Calu3 (cell line): ENCODE data around the gene TANC1. TPM values are rescaled to one million over a fixed set of nuclear protein-coding genes. Genes with fewer than 3 reads are reported as not detected.

ENCODE experiments used
- BruUV-seq: library from RNA; stranded (reverse); fragments of 400-500 nt; replicated peaks from 2 replicates; lab custom pipeline; 2021; lab: Mats Ljungman, UMichigan
- CTCF ChIA-PET: fragments of 300-600 bp; sonication (Branson Sonifier 250); formaldehyde crosslinking; loops from one replicate; lab custom pipeline; 2022; ENCODE audit warnings: antibody characterized with exemption; lab: Charles Lee
- DNase-seq: peaks from one replicate; pipeline ENCODE4 v3.0.0; 2022
- H3K27ac Mint-ChIP-seq: one replicate; pipeline ENCODE4 v1.8.0; 2022; ENCODE audit warnings: mixed read lengths; ENCODE audit not compliant: unreplicated experiment
- H3K27me3 Mint-ChIP-seq: one replicate; pipeline ENCODE4 v1.8.0; 2022; ENCODE audit warnings: mixed read lengths; ENCODE audit not compliant: unreplicated experiment
- H3K36me3 Mint-ChIP-seq: one replicate; pipeline ENCODE4 v1.8.0; 2022; ENCODE audit warnings: mild to moderate bottlenecking, moderate library complexity, mixed read lengths; ENCODE audit not compliant: insufficient read depth, unreplicated experiment
- H3K4me1 Mint-ChIP-seq: one replicate; pipeline ENCODE4 v1.8.0; 2022; ENCODE audit warnings: mild to moderate bottlenecking, low read depth, mixed read lengths; ENCODE audit not compliant: unreplicated experiment
- H3K4me3 Mint-ChIP-seq: one replicate; pipeline ENCODE4 v1.8.0; 2022; ENCODE audit warnings: mild to moderate bottlenecking, low read depth, moderate library complexity, mixed read lengths; ENCODE audit not compliant: unreplicated experiment
- H3K9me3 Mint-ChIP-seq: one replicate; pipeline ENCODE4 v1.8.0; 2022; ENCODE audit warnings: low read depth, mixed read lengths; ENCODE audit not compliant: unreplicated experiment
- CTCF ChIP-seq: fragments of 200-600 bp; IDR thresholded peaks from one replicate; pipeline ENCODE4 v1.8.0; 2022; ENCODE audit warnings: antibody characterized with exemption; ENCODE audit not compliant: unreplicated experiment
- intact Hi-C: fragments of 100-400 bp; cut with micrococcal nuclease; formaldehyde crosslinking; loops from one replicate; pipeline ENCODE4 v1.10.0; 2022; ENCODE audit not compliant: unreplicated experiment
- total RNA-seq: library from RNA; stranded (reverse); gene quantifications from 2 replicates; pipeline ENCODE4 v1.2.3, GENCODE V29; 2022

The TANC1 gene
- total RNA-seq, 1 experiment from 2014 or later = 41.2 TPM

GRCh38 chr2:158960193-158960592, 8.2 kb upstream of the TANC1 start:
- intact Hi-C loops = no loop called here
- no peaks in the 10 kb centered on the region for H3K27me3 Mint-ChIP-seq

GRCh38 chr2:158962074-158962473, 6.4 kb upstream of the TANC1 start:
- no peak overlapping the region for H3K4me3 Mint-ChIP-seq
- intact Hi-C loops = no loop called here
- BruUV-seq = no TSS peak
- no peaks in the 10 kb centered on the region for H3K4me1 Mint-ChIP-seq
- no peaks in the 10 kb centered on the region for H3K27me3 Mint-ChIP-seq
- DNase-seq = no peak
- CTCF ChIA-PET = interaction anchor here (0.7 kb wide), 1 partner anchor 11 kb away, joined by 3 read pairs; no protein-coding TSS in a partner anchor
- no peaks in the 10 kb centered on the region for H3K9me3 Mint-ChIP-seq
- no peak overlapping the region for H3K27ac Mint-ChIP-seq
- TF ChIP-seq CTCF = no peak
- H3K36me3 Mint-ChIP-seq = no peaks in the 10 kb centered on the region

More at GRCh38 chr2:158960193-158960592, 8.2 kb upstream of the TANC1 start:
- H3K4me1 Mint-ChIP-seq = no peaks in the 10 kb centered on the region
- H3K4me3 Mint-ChIP-seq = no peak overlapping the region
- no peak for DNase-seq
- no peaks in the 10 kb centered on the region for H3K36me3 Mint-ChIP-seq
- BruUV-seq = no TSS peak
- H3K9me3 Mint-ChIP-seq = no peaks in the 10 kb centered on the region
- no peak overlapping the region for H3K27ac Mint-ChIP-seq
- CTCF ChIA-PET = no interaction called here
- no peak for TF ChIP-seq CTCF

GRCh38 chr2:158963071-158963470, 5.4 kb upstream of the TANC1 start:
- Mint-ChIP-seq H3K4me1 (no peaks in the 10 kb centered on the region), H3K4me3 (no peak overlapping the region), H3K9me3 (no peaks in the 10 kb centered on the region), H3K27me3 (no peaks in the 10 kb centered on the region), H3K36me3 (peaks cover 7% of the 10 kb centered on the region), H3K27ac (no peak overlapping the region)
- intact Hi-C loops = no loop called here
- DNase-seq = no peak
- CTCF ChIA-PET = no interaction called here
- no TSS peak for BruUV-seq
- no peak for TF ChIP-seq CTCF

- peaks cover 27% of the 10 kb centered on the region for H3K36me3 Mint-ChIP-seq
- no peak for TF ChIP-seq CTCF
- CTCF ChIA-PET = no interaction called here
- no peak overlapping the region for H3K4me3 Mint-ChIP-seq
- no peaks in the 10 kb centered on the region for H3K9me3 Mint-ChIP-seq
- BruUV-seq = no TSS peak
- H3K27me3 Mint-ChIP-seq = no peaks in the 10 kb centered on the region
- intact Hi-C loops = no loop called here
- H3K27ac Mint-ChIP-seq = no peak overlapping the region
- H3K4me1 Mint-ChIP-seq = peaks cover under 1% of the 10 kb centered on the region
- DNase-seq = no peak
Measured at GRCh38 chr2:158965107-158965506, 3.3 kb upstream of the TANC1 start.
